G401 (cell line): ENCODE data around the gene UNC13B. TPM values are rescaled to one million over a fixed set of nuclear protein-coding genes. Genes with fewer than 3 reads are reported as not detected.
"Not testable (repeated sequence)": the region's sequence is repeated elsewhere in the genome, so short reads cannot be mapped to it uniquely, and the experiment has no call there.

ENCODE experiments used
- DNase-seq: peaks from one replicate; pipeline ENCODE4 v3.0.0-alpha.2; 2015; ENCODE audit warnings: low spot score
- in situ Hi-C: cut with HindIII; loops from 2 replicates; pipeline ENCODE4 v1.10.0; 2016; ENCODE audit warnings: low sequenced_read_pairs, mixed read lengths
- total RNA-seq: library from RNA; depleted of rRNA; stranded (reverse); fragments of >200 nt; shearing (Covaris generic); gene quantifications from 2 replicates; pipeline ENCODE4 v1.2.3, GENCODE V29; 2014

Gene UNC13B
- total RNA-seq, 1 experiment from 2014 or later: 10.3 TPM

- in situ Hi-C loops: no loop called here
- no peak for DNase-seq
Measured at GRCh38 chr9:35158501-35159280, 3.1 kb upstream of the UNC13B start.

GRCh38 chr9:35162605-35163315 is 951 bp downstream of the UNC13B start:
- in situ Hi-C loops: no loop called here
- DNase-seq: no peak

DNA sequence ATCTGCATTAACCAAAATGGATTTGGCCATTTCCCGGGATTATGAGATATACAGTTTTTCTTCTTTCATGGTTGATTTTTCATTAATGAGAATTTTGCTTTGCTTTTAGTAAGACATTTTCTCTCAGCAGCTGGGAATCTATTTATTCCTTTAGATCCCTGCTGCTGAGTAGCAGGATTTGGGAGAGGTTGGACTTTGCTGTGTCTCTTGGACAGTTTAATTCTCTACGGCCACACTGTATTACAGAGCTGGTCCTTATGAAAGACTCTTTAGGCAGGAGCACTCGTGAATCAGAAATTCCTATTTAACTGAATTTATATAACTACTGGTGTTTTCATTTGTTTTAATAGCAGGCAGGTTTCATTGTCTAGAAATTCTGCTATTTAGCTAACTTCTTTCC is 1.6 kb downstream of the UNC13B start:
- in situ Hi-C loops: no loop called here

DNA sequence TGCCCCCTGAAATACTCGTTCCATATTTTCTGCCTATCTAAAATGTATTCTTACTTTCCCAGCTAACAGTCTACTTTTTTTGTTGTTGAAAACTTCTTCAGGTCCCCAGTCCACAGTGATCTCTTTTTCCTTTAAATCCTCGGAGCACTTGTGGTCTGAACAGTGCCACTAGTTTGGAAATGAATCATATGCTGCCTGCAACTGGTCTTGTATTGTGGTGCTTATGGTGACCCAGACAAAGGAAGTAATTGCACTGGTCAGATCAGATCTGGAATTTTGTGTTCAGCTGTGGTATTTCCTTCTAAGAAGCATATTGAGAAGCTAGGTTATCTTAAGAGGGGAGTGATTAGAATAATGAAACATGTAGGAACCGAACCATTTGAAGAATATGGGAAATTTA is 2.9 kb downstream of the UNC13B start:
- in situ Hi-C loops: no loop called here
- no peak for DNase-seq

More for the DNA sequence above, 1.6 kb downstream of the UNC13B start:
- peak; percentile 56 for DNase-seq

GRCh38 chr9:35167429-35167828 is 5.6 kb downstream of the UNC13B start:
- in situ Hi-C loops, DNase-seq: not testable (repeated sequence)

- in situ Hi-C loops: no loop called here
- DNase-seq: no peak
Measured at GRCh38 chr9:35168963-35169362, 7.2 kb downstream of the UNC13B start.

GRCh38 chr9:35172878-35173277 is 11.1 kb downstream of the UNC13B start:
- DNase-seq: no peak
- in situ Hi-C loops: no loop called here

GRCh38 chr9:35177520-35177919 is 15.7 kb downstream of the UNC13B start:
- in situ Hi-C loops: no loop called here
- DNase-seq: no peak

- DNase-seq: no peak
- in situ Hi-C loops: no loop called here
Measured at GRCh38 chr9:35179347-35180280, 17.8 kb downstream of the UNC13B start.

GRCh38 chr9:35180801-35181200 is 19.0 kb downstream of the UNC13B start:
- in situ Hi-C loops: no loop called here
- no peak for DNase-seq

- in situ Hi-C loops, DNase-seq: not testable (repeated sequence)
Measured at GRCh38 chr9:35182401-35182800, 20.6 kb downstream of the UNC13B start.

GRCh38 chr9:35182996-35183754 is 21.4 kb downstream of the UNC13B start:
- DNase-seq, in situ Hi-C loops: not testable (repeated sequence)

- DNase-seq, in situ Hi-C loops: not testable (repeated sequence)
Measured at GRCh38 chr9:35183755-35184480, 22.1 kb downstream of the UNC13B start.

DNA sequence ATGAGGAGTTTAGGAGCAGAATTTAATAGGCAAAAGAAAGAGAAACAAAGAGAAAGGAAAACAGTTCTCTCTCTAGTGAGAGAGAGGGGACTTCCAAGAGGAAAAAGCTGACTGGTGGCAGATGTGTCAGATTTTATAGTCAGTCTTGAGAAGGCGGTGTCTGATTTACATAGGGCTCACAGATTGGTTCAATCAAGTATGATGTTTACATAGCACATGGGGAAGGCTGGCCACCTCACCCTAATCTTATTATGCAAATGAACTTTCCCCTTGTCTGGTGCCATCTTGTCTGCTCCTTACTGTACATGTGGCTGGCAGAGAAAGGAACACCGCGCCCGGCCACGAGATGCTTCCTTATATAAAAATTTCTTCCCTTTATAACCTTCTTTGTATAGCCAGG is 24.7 kb downstream of the UNC13B start:
- in situ Hi-C loops: no loop called here
- no peak for DNase-seq

DNA sequence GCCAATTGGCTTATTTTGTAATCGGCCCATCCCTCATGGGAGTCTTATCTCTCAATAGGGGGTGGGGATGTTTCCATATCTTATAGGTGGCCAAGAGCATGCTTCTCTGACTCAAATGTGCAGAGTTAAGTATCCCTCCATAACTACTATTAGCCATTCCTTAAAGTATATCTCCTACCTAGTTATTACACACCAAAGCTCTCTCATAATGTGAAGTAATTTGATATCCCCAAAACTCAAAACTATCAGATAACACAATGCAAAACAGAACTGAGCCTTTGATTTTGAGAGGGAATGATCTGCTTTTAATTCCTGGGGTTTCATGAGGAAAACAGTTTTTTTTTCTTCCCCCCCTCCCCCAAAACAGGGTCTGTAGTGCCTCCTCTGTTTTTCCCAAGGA is 28.4 kb downstream of the UNC13B start:
- in situ Hi-C loops: no loop called here
- DNase-seq: no peak

GRCh38 chr9:35191105-35191504 is 29.3 kb downstream of the UNC13B start:
- no peak for DNase-seq
- in situ Hi-C loops: no loop called here

- in situ Hi-C loops: no loop called here
- DNase-seq: no peak
Measured at GRCh38 chr9:35193762-35194161, 32.0 kb downstream of the UNC13B start.

DNA sequence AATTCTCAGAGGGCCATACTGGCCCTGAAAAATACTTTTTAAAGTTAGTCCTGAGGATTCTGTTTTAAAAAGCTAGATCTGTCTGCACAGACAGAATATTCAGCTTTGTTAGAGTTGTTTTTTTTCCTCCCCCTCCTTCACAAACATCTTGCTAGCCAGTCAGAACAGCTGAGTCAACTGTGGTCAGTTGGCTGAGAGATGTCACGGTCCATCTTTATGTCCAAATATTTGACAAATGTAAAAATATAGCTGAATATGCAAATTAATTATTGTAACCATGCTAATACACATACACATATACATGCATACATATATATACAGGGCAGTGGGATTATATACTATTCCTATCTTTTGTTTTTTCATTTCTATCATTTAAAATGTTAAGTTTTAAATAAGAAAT is 33.9 kb downstream of the UNC13B start:
- no peak for DNase-seq
- in situ Hi-C loops: no loop called here
